Heart left ventricle (tissue), 16 donors: Measurements from ENCODE around the gene MAP1LC3B. TPM values are rescaled to one million over a fixed set of nuclear protein-coding genes. Genes with fewer than 3 reads are reported as not detected.

Experiments
- ATAC-seq, 4 donors: fragments of 200-7000 bp; cut with Tn5 transposase; one replicate each; pipeline ENCODE4 v1.9.1; 2020 to 2022; ENCODE audit warnings: moderate library complexity in 4 of 4, mild to moderate bottlenecking in 3 of 4, moderate number of reproducible peaks in 1 of 4
- DNase-seq, 5 donors: peaks; one replicate each; pipeline ENCODE4 v3.0.0-alpha.2; 2020
- H3K27ac ChIP-seq, 12 donors: fragments of 200-600 bp; sonication (generic) in 4 of 12; one replicate each; pipeline versions ENCODE4 v1.5.0 to v1.8.0; 2016 to 2022; ENCODE audit warnings: mild to moderate bottlenecking in 2 of 12
- H3K27me3 ChIP-seq, 9 donors: fragments of 200-600 bp; sonication (generic) in 2 of 9; one replicate each; pipeline versions ENCODE4 v1.5.1 to v1.8.0; 2016 to 2022; ENCODE audit warnings: mild to moderate bottlenecking in 3 of 9
- H3K36me3 ChIP-seq, 9 donors: fragments of 200-600 bp; sonication (generic) in 2 of 9; one replicate each; pipeline versions ENCODE4 v1.5.0 to v1.8.0; 2018 to 2022; ENCODE audit warnings: mild to moderate bottlenecking in 2 of 9
- H3K4me1 ChIP-seq, 12 donors: fragments of 200-600 bp; sonication (generic) in 4 of 12; one replicate each; pipeline versions ENCODE4 v1.5.0 to v1.8.0; 2016 to 2022; ENCODE audit warnings: mild to moderate bottlenecking in 3 of 12
- H3K4me3 ChIP-seq, 12 donors: fragments of 200-600 bp; sonication (generic) in 4 of 12; one replicate each; pipeline versions ENCODE4 v1.5.0 to v1.8.0; 2017 to 2022; ENCODE audit warnings: mild to moderate bottlenecking in 9 of 12, moderate library complexity in 4 of 12
- H3K9me3 ChIP-seq, 12 donors: fragments of 200-600 bp; sonication (generic) in 4 of 12; one replicate each; pipeline versions ENCODE4 v1.5.0 to v1.8.0; 2016 to 2022; ENCODE audit warnings: mild to moderate bottlenecking in 1 of 12
- POLR2A ChIP-seq, 2 donors: fragments of 450-650 bp; IDR thresholded peaks; one replicate each; pipeline ENCODE4 v1.6.1; 2017; ENCODE audit warnings: antibody characterized with exemption in 2 of 2, mild to moderate bottlenecking in 2 of 2, moderate library complexity in 2 of 2
- WGBS, 4 donors: extraction: QIAGEN DNeasy Blood & Tissue Kit in 2 of 4; methylation state at CpG; one replicate each; pipeline versions ENCODE4 v1.1.5 to v1.1.7; 2013 to 2018; 5-methylcytosine and 5-hydroxymethylcytosine counted together
- intact Hi-C, 10 donors: fragments of 100-400 bp; cut with DNase I; formaldehyde crosslinking; loops; one replicate each; pipeline versions ENCODE4 v1.11.1 to v1.14.2; 2022
- polyA plus RNA-seq, 2 donors: library from polyadenylated mRNA; stranded (reverse); fragments of 200-250 nt; gene quantifications; one replicate each; pipeline ENCODE4 v1.2.3, GENCODE V29; 2013
- total RNA-seq, 9 donors: library from RNA; depleted of rRNA in 2 of 9; stranded (reverse); fragments of >200 nt in 2 of 9; fragmentation: NEBNext Ultra II Directional in 3 of 9; extraction: Animal tissue kit (Norgen Biotek cat#: 25700) in 3 of 9; gene quantifications; one replicate each; pipeline versions ENCODE4 v1.1.0 to v1.2.4, GENCODE V29; 2016 to 2023
- TF ChIP-seq, protein P1 (sequence below), 12 donors: fragments of 200-600 bp; sonication (generic) in 4 of 12; IDR thresholded peaks; one replicate each; pipeline versions ENCODE4 v1.5.0 to v1.8.0; 2018 to 2022; ENCODE audit warnings: antibody characterized with exemption in 12 of 12, mild to moderate bottlenecking in 5 of 12
- donor health status: ischemic (EF 13 %, LVEDD 7.1; RV severe dilation, severe dysfunction).
- donor health status: healthy with polysubstance abuse.
- donor health status: DM: no; HTN: yes; CAD: no.
- donor health status: DM: no; HTN: no; CAD: no.
- donor health status: ischemic (EF 25% LVEDD 6.9; RV normal size, moderate dysfunction).
- donor health status: ischemic (EF 25% LVEDD 5.7; RV mildly dilated, moderate dysfunction).
- donor health status: healthy.
- donor health status: DM: yes; HTN: yes; CAD: no.
- donor health status: ischemic (EF 35%, LVEDD 5.7; RV mildly dilated, moderate dysfunction).
- donor health status: nonischemic (EF 11% LVEDD 7.7; RV severe dilation, severe dysfunction).
- donor health status: DM: yes; HTN: yes; CAD: no.
- donor health status: PGD.
- donor health status: ischemic (EF 29% LVEDD 5.4; RV normal size, mild dysfunction).
- donor health status: nonischemic (EF 23%, LVEDD 6.1; RV moderate dilation, normal function).

MAP1LC3B gene
- total and polyA plus RNA-seq, 11 donors = 70.7 to 263 (median 116) TPM

DNA sequence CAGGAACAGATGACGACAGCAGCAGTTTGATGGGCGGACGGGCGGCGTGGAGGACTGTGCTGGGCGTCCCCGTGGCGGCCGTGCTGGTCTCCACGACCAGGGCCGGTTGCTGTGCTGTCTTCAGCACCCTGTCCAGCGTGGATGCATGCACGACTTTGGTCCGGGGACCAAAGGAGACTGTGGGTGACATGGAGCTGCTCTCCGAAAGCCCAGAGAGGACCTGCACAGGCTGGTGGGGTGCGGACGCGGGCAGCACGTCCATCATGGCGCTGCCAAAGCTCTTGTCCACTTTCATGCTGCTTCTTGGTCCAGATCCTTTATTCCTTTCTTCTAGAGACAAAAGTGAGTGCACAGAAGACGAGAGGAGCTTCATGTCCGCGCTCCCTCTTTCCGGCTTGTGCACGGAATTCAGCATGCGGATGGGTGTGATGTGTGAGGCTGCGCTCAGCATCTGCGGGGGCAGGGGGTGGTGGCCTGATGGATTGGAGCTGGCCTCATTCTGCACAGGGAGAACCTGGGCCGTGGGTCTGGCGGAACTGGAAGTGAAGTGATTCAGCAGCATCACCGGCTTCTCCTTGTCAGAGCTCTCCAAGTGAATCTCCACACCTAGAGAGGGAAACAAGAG, 20.3 kb downstream of the MAP1LC3B start:
- intact Hi-C loops = loop anchor here in 6 of 10 donors (5.0 to 10.0 kb wide), 7 partner anchors 82 to 225 kb away; partner anchors contain the start of gene ZCCHC14 (in 1 of the 6)
- no peak overlapping the region for H3K4me3 ChIP-seq
- no peaks in the 10 kb centered on the region for H3K9me3 ChIP-seq
- no peak for DNase-seq
- H3K4me1 ChIP-seq = peaks cover 0 to 14% (median 0%) of the 10 kb centered on the region in 12 donors
- TF ChIP-seq, protein P1, sequence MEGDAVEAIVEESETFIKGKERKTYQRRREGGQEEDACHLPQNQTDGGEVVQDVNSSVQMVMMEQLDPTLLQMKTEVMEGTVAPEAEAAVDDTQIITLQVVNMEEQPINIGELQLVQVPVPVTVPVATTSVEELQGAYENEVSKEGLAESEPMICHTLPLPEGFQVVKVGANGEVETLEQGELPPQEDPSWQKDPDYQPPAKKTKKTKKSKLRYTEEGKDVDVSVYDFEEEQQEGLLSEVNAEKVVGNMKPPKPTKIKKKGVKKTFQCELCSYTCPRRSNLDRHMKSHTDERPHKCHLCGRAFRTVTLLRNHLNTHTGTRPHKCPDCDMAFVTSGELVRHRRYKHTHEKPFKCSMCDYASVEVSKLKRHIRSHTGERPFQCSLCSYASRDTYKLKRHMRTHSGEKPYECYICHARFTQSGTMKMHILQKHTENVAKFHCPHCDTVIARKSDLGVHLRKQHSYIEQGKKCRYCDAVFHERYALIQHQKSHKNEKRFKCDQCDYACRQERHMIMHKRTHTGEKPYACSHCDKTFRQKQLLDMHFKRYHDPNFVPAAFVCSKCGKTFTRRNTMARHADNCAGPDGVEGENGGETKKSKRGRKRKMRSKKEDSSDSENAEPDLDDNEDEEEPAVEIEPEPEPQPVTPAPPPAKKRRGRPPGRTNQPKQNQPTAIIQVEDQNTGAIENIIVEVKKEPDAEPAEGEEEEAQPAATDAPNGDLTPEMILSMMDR (IDR thresholded peaks at IDR 0.05) = no peak
- TF ChIP-seq POLR2A (IDR thresholded peaks at IDR 0.05) = no peak
- peak in 1 of 4 donors; percentile 8 for ATAC-seq
- no peak overlapping the region for H3K27ac ChIP-seq
- H3K27me3 ChIP-seq = no peaks in the 10 kb centered on the region
- H3K36me3 ChIP-seq = peaks cover 0 to 100% (median 94%) of the 10 kb centered on the region in 9 donors
- WGBS, 4 donors = 88 to 91% (median 89%) methylated on average over 29 to 31 of the region's 31 CpGs

DNA sequence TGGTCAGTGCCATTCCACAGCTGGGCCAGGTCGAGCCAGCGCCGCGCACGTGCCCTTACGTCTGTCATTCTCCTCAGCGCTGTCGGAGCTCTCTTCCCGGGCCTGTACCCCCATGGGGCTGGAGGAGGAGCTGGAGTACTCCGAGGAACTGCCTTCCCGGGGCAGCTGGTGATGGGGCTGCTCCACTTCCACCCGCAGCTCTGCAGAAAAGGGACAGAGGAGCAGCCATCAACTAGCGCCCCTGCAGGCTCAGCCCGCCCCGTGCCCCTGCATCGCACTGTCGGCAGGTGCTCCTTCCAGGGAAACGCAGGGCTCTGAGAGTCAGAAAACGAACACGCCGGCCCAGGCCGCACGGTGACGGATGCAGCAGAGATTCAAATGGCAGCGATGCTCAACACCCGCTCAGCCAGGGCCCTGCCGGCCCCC, 20.9 kb downstream of the MAP1LC3B start:
- intact Hi-C loops = loop anchor here in 6 of 10 donors (5.0 to 10.0 kb wide), 7 partner anchors 82 to 224 kb away; partner anchors contain the start of gene ZCCHC14 (in 1 of the 6)
- ATAC-seq = peak in 2 of 4 donors; percentile 15 to 24
- Histone ChIP-seq H3K4me3 (no peak overlapping the region), H3K27ac (no peak overlapping the region), H3K4me1 (peaks cover 0 to 8% (median 0%) of the 10 kb centered on the region in 12 donors), H3K36me3 (peaks cover 0 to 100% (median 94%) of the 10 kb centered on the region in 9 donors), H3K9me3 (no peaks in the 10 kb centered on the region), H3K27me3 (no peaks in the 10 kb centered on the region)
- TF ChIP-seq, protein P1 (IDR thresholded peaks at IDR 0.05) = no peak
- no peak for TF ChIP-seq POLR2A (IDR thresholded peaks at IDR 0.05)
- 89 to 92% (median 91%) methylated on average over 24 to 27 of the region's 27 CpGs for WGBS, 4 donors
- no peak for DNase-seq

DNA sequence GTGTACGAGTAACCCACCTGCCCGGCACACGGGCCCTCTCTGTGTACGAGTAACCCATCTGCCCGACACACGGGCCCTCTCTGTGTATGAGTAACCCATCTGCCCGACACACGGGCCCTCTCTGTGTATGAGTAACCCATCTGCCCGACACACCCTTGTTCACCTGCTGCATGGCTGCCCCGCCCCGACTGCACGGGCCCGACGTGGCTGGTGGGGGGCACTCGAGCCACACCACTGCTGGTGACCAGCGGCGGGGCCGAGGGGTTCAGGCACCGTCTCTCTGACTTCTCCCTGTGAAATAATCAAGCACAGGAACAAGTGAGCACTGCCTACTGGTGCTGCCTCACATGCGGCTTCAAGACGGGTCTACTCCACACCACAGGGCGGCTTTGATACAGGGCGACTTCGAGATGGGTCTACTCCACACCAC, 22.1 kb downstream of the MAP1LC3B start:
- DNase-seq (no peak), ATAC-seq (no peak)
- Histone ChIP-seq H3K4me1 (peaks cover 0 to 6% (median 0%) of the 10 kb centered on the region in 12 donors), H3K27ac (no peak overlapping the region), H3K27me3 (no peaks in the 10 kb centered on the region), H3K36me3 (peaks cover 0 to 100% (median 96%) of the 10 kb centered on the region in 9 donors), H3K4me3 (no peak overlapping the region), H3K9me3 (no peaks in the 10 kb centered on the region)
- intact Hi-C loops = loop anchor here in 6 of 10 donors (5.0 to 10.0 kb wide), 7 partner anchors 81 to 223 kb away; partner anchors contain the start of gene ZCCHC14 (in 1 of the 6)
- TF ChIP-seq POLR2A (IDR thresholded peaks at IDR 0.05) = no peak
- TF ChIP-seq, protein P1 (IDR thresholded peaks at IDR 0.05) = no peak
- 90 to 91% (median 90%) methylated on average over 24 of the region's 24 CpGs for WGBS, 4 donors

DNA sequence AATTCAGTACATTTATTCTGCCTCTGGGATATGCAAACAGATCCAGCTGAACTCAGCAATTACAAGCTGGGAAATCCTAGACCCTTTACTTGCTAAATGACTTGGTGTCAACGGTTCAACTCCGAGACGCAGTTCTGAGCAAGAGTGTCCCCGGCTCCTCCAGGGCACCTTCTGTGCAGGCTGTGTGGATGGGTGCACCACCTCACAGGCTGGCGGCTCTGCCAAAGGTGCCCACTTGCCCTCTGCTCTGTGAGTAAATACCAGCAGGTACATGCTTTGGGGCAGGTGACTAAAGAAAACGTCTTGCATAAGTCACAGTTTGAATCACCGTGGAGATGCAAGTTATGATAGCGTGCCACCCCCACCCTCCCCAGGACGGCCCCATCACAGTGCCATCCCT, 23.3 kb downstream of the MAP1LC3B start:
- Histone ChIP-seq H3K4me1 (peaks cover 0 to 6% (median 0%) of the 10 kb centered on the region in 12 donors), H3K4me3 (no peak overlapping the region), H3K36me3 (peaks cover 0 to 100% (median 99%) of the 10 kb centered on the region in 9 donors), H3K27me3 (no peaks in the 10 kb centered on the region), H3K9me3 (no peaks in the 10 kb centered on the region), H3K27ac (no peak overlapping the region)
- no peak for TF ChIP-seq POLR2A (IDR thresholded peaks at IDR 0.05)
- TF ChIP-seq, protein P1 (IDR thresholded peaks at IDR 0.05) = no peak
- intact Hi-C loops = loop anchor here in 9 of 10 donors (5.0 to 10.0 kb wide), 8 partner anchors 77 to 222 kb away; partner anchors contain the start of gene ZCCHC14 (in 2 of the 9)
- ATAC-seq = no peak
- DNase-seq = no peak
- 82 to 94% (median 93%) methylated on average over 8 to 9 of the region's 9 CpGs for WGBS, 4 donors
